Ramos (cell line): ENCODE data around the gene JPT1.

ENCODE experiments used
- in situ Hi-C: fragments of 300-500 bp; cut with MboI; formaldehyde crosslinking; loops from one replicate; pipeline ENCODE4 v1.14.3; 2022; ENCODE audit warnings: low sequenced_read_pairs; ENCODE audit not compliant: unreplicated experiment

Gene JPT1

GRCh38 chr17:75109407-75110233, 44.7 kb downstream of the JPT1 start, which contains the start of gene ARMC7:
ARMC7 (plus strand) TSS chr17:75109969; CDS start chr17:75110289, 320 bp downstream.
- in situ Hi-C loops, result no loop called here

DNA sequence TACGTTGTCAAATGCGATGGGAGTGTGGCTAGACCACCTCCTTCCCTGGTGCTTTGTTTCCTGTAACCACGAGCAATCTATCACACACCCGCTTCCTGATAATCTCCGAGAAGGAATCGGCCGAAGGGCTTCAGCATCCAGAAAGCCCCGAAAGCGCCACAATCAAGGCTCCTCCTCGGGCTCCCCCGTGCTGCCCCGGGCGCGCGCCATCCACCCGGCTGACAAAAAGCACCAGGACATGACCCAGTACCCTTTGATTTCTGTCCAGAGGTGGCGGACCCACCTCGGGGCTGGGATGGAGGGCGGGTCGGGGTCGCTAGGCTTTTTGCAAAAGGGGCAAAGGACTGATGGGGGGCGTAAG, 45.3 kb downstream of the JPT1 start:
- in situ Hi-C loops, result no loop called here

GRCh38 chr17:75108193-75108592, 46.1 kb downstream of the JPT1 start:
- in situ Hi-C loops, result no loop called here

GRCh38 chr17:75105126-75106080, 48.9 kb downstream of the JPT1 start:
- in situ Hi-C loops, result no loop called here

- in situ Hi-C loops, result no loop called here
Observed at GRCh38 chr17:75103601-75104554, 50.4 kb downstream of the JPT1 start.

GRCh38 chr17:75102385-75102821, 51.9 kb downstream of the JPT1 start:
- in situ Hi-C loops, result no loop called here

- in situ Hi-C loops, result no loop called here
Observed at GRCh38 chr17:75099881-75100595, 54.3 kb downstream of the JPT1 start.

DNA sequence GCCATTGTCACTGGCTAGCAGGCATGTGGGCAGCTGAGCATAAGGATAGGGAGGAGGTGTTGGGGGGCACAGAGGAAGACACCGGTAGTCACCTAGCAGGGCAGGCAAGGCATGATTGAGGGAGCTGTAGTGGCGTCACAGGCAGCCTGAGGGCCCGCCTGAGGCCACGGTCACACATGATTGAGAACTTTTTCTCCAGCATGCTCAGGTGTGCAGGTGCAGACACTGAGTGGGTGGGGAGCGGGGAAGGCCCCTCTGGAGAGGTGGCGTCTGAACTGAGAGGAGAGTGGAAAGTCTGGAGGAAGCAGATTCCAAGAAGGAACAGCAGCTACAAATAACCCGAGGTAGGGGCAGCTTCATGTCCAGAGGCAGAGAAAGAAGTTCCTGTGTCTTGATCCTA, 55.5 kb downstream of the JPT1 start:
- in situ Hi-C loops, result no loop called here

- in situ Hi-C loops, result no loop called here
Observed at GRCh38 chr17:75097865-75098264, 56.4 kb downstream of the JPT1 start.

- in situ Hi-C loops, result no loop called here
Observed at GRCh38 chr17:75096082-75096625, 58.2 kb downstream of the JPT1 start.

DNA sequence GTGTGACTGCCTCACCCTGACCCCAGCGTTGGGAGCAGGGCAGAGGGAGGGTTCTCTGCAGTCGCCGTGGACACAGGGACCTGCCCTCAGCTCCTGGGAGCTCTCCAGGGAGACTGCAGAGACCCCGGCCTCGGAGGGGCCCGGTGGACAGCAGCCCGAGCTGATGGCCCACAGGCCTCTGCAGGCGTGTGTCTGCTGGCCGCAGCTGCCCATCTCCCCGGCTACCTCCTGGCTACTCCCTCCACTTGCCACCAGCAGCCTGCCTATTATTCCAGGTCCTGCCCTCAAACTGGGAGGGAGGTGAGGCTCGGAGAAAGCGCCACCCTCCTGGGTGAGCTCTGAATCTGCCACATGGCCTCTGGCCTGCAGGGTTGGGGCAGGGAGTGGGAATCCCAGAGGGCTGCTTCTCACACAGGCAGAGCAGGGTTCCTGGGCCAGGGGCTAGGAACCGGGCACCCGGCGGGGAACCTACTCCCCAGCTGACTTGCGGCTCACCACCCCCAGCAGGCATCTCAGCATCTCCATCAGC, 59.4 kb downstream of the JPT1 start:
- in situ Hi-C loops, result no loop called here

DNA sequence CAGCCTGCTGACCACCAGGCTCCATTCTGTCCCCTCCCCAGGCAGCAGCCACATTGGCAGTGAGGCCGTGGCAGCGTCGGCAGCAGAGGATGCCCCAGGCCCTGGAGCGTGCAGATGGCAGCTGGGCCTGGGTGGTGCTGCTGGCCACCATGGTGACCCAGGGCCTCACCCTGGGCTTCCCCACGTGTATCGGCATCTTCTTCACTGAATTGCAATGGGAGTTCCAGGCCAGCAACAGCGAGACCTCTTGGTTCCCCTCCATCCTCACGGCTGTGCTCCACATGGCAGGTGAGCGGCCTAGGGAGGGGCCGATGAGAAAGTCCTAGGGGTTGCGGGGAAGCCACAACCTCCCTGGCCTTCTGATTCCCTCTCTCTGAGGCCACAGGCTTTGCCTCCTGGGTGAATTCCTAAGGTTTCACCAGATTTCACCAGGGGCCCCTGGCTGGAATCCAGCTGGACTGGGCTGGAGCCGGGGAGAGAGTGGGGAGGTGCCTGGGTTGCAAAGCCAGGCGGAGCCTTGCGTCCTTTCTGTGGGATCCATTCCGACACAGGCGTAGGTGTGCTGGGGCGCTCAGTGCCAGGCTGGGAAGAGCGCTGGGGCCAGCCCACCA, 60.7 kb downstream of the JPT1 start:
- in situ Hi-C loops, result no loop called here

GRCh38 chr17:75091855-75092327, 62.4 kb downstream of the JPT1 start:
- in situ Hi-C loops, result no loop called here

GRCh38 chr17:75090871-75091854, 63.1 kb downstream of the JPT1 start:
- in situ Hi-C loops, result no loop called here

GRCh38 chr17:75088465-75089417, 65.6 kb downstream of the JPT1 start:
- in situ Hi-C loops, result no loop called here
